ENCODE data around the gene BBS12.
"Not testable (repeated sequence)": the region's sequence is repeated elsewhere in the genome, so short reads cannot be mapped to it uniquely, and the experiment has no call there.

The BBS12 gene

GRCh38 chr4:122766353-122766705 lies 33.8 kb downstream of the BBS12 start:
- no peak for DNase-seq

- DNase-seq: no peak
Measured at GRCh38 chr4:122766950-122767349, 34.4 kb downstream of the BBS12 start.

- DNase-seq: no peak
Measured at GRCh38 chr4:122771724-122772123, 39.2 kb downstream of the BBS12 start.

GRCh38 chr4:122772311-122772710 lies 39.8 kb downstream of the BBS12 start:
- no peak for DNase-seq

GRCh38 chr4:122772986-122773385 lies 40.5 kb downstream of the BBS12 start:
- no peak for DNase-seq

- no peak for DNase-seq
Measured at GRCh38 chr4:122775039-122775438, 42.5 kb downstream of the BBS12 start.

- DNase-seq: no peak
Measured at GRCh38 chr4:122775987-122776836, 43.7 kb downstream of the BBS12 start.

- DNase-seq: no peak
Measured at GRCh38 chr4:122776916-122777315, 44.4 kb downstream of the BBS12 start.

GRCh38 chr4:122777846-122778673 lies 45.6 kb downstream of the BBS12 start:
- no peak for DNase-seq

- DNase-seq: no peak
Measured at GRCh38 chr4:122781486-122781885, 49.0 kb downstream of the BBS12 start.

GRCh38 chr4:122783301-122784215 lies 51.1 kb downstream of the BBS12 start:
- no peak for DNase-seq

- no peak for DNase-seq
Measured at GRCh38 chr4:122784261-122784660, 51.8 kb downstream of the BBS12 start.

GRCh38 chr4:122785099-122785498 lies 52.6 kb downstream of the BBS12 start:
- peak; percentile 33 for DNase-seq

GRCh38 chr4:122786296-122786695 lies 53.8 kb downstream of the BBS12 start:
- DNase-seq: peak; percentile 82

GRCh38 chr4:122786920-122787319 lies 54.4 kb downstream of the BBS12 start:
- DNase-seq: not testable (repeated sequence)

GRCh38 chr4:122787940-122788339 lies 55.4 kb downstream of the BBS12 start:
- no peak for DNase-seq

- no peak for DNase-seq
Measured at GRCh38 chr4:122788935-122789334, 56.4 kb downstream of the BBS12 start.

GRCh38 chr4:122793811-122794210 lies 61.3 kb downstream of the BBS12 start:
- no peak for DNase-seq
